GM23338 (cell line): ENCODE measurements around the gene MRFAP1. TPM values are rescaled to one million over a fixed set of nuclear protein-coding genes. Genes with fewer than 3 reads are reported as not detected.

Experiments
- ATAC-seq: fragments of 200-7000 bp; cut with Tn5 transposase; 3 replicates; pipeline ENCODE4 v1.9.1; 2020
- DNase-seq: peaks from one replicate; pipeline ENCODE4 v3.0.0-alpha.2; 2015; ENCODE audit warnings: low spot score
- H2AFZ ChIP-seq: fragments of 200-600 bp; sonication (generic); 2 replicates; pipeline ENCODE4 v1.8.0; 2016; ENCODE audit warnings: antibody characterized with exemption, mild to moderate bottlenecking, moderate library complexity
- H3F3A ChIP-seq: fragments of 200-600 bp; sonication (generic); replicated peaks from 2 replicates; pipeline ENCODE4 v1.8.0; 2017; ENCODE audit warnings: antibody characterized with exemption, mixed run types, low read depth
- H3K27ac ChIP-seq: fragments of 200-600 bp; sonication (generic); 2 replicates; pipeline ENCODE4 v1.6.1; 2016; ENCODE audit warnings: low read depth
- H3K27me3 ChIP-seq: fragments of 200-600 bp; sonication (generic); 2 replicates; pipeline ENCODE4 v1.8.0; 2016; ENCODE audit warnings: mild to moderate bottlenecking, mixed run types, moderate library complexity; ENCODE audit not compliant: insufficient read depth
- H3K36me3 ChIP-seq: fragments of 200-600 bp; sonication (generic); 2 replicates; pipeline ENCODE4 v1.8.0; 2016; ENCODE audit warnings: mild to moderate bottlenecking; ENCODE audit not compliant: insufficient read depth
- H3K4me1 ChIP-seq: fragments of 200-600 bp; sonication (generic); 2 replicates; pipeline ENCODE4 v1.8.0; 2016; ENCODE audit warnings: mild to moderate bottlenecking, moderate library complexity; ENCODE audit not compliant: insufficient read depth
- H3K4me2 ChIP-seq: fragments of 200-600 bp; sonication (generic); 2 replicates; pipeline ENCODE4 v1.7.1; 2017; ENCODE audit warnings: mixed run types
- H3K4me3 ChIP-seq: fragments of 200-600 bp; sonication (generic); 2 replicates; pipeline ENCODE4 v1.6.1; 2016; ENCODE audit warnings: mixed run types
- H3K79me2 ChIP-seq: fragments of 200-600 bp; sonication (generic); replicated peaks from 2 replicates; pipeline ENCODE4 v1.8.0; 2017; ENCODE audit warnings: mild to moderate bottlenecking; ENCODE audit not compliant: insufficient read depth
- H3K9me2 ChIP-seq: fragments of 200-600 bp; sonication (generic); 2 replicates; pipeline ENCODE4 v1.8.0; 2017; ENCODE audit not compliant: insufficient read depth
- H4K20me1 ChIP-seq: fragments of 200-600 bp; sonication (generic); replicated peaks from 2 replicates; pipeline ENCODE4 v1.8.0; 2017; ENCODE audit warnings: mild to moderate bottlenecking; ENCODE audit not compliant: insufficient read depth
- H3K27ac Mint-ChIP-seq: 2 replicates; pipeline ENCODE4 v1.8.0; 2020; ENCODE audit warnings: inconsistent platforms, mild to moderate bottlenecking, moderate library complexity, mixed read lengths
- H3K27me3 Mint-ChIP-seq: 3 replicates; pipeline ENCODE4 v1.8.0; 2022; ENCODE audit warnings: low read depth, mild to moderate bottlenecking, moderate library complexity, mixed read lengths, inconsistent platforms; ENCODE audit not compliant: insufficient read depth, poor library complexity
- H3K36me3 Mint-ChIP-seq: 3 replicates; pipeline ENCODE4 v1.8.0; 2021; ENCODE audit warnings: low read depth, mild to moderate bottlenecking, inconsistent platforms, moderate library complexity, mixed read lengths
- H3K4me1 Mint-ChIP-seq: 3 replicates; pipeline ENCODE4 v1.8.0; 2020; ENCODE audit warnings: mild to moderate bottlenecking, inconsistent platforms, mixed read lengths
- H3K4me3 Mint-ChIP-seq: 3 replicates; pipeline ENCODE4 v1.8.0; 2021; ENCODE audit warnings: moderate library complexity, mild to moderate bottlenecking, inconsistent platforms, mixed read lengths
- H3K9me3 Mint-ChIP-seq: 3 replicates; pipeline ENCODE4 v1.8.0; 2020; ENCODE audit warnings: moderate library complexity, mild to moderate bottlenecking, inconsistent platforms, mixed read lengths
- CREB1 ChIP-seq: fragments of 250-450 bp; sonication (Bioruptor Pico); IDR thresholded peaks from 2 replicates; pipeline ENCODE4 v1.5.0; 2020; ENCODE audit warnings: low read depth, mild to moderate bottlenecking, moderate library complexity
- CTCF ChIP-seq, 2 experiments: fragments of 200-600 bp in 1 of 2; sonication (generic) in 1 of 2; conservative IDR thresholded peaks; 2 replicates each; pipeline versions ENCODE4 v1.5.1 to v1.6.1; 2016 to 2017; ENCODE audit warnings: antibody characterized with exemption in 2 of 2, low read depth in 2 of 2, mild to moderate bottlenecking in 2 of 2, moderate library complexity in 1 of 2
- ETS1 ChIP-seq: IDR thresholded peaks from 2 replicates; pipeline ENCODE4 v1.6.1; 2016; ENCODE audit warnings: antibody characterized with exemption
- EZH2 ChIP-seq: fragments of 200-600 bp; sonication (generic); IDR thresholded peaks from one replicate; pipeline ENCODE4 v1.8.0; 2017; ENCODE audit warnings: antibody characterized with exemption, mild to moderate bottlenecking, low read depth; ENCODE audit not compliant: unreplicated experiment
- EZH2phosphoT487 ChIP-seq: fragments of 200-600 bp; sonication (generic); IDR thresholded peaks from one replicate; pipeline ENCODE4 v1.8.1; 2018; ENCODE audit warnings: antibody characterized with exemption; ENCODE audit not compliant: unreplicated experiment
- JUNB ChIP-seq: IDR thresholded peaks from one replicate; pipeline ENCODE4 v1.6.1; 2016; ENCODE audit warnings: antibody characterized with exemption; ENCODE audit not compliant: unreplicated experiment
- NANOG ChIP-seq: IDR thresholded peaks from 2 replicates; pipeline ENCODE4 v1.6.1; 2016; ENCODE audit warnings: antibody characterized with exemption, borderline replicate concordance
- POLR2AphosphoS5 ChIP-seq: IDR thresholded peaks from 2 replicates; pipeline ENCODE4 v1.6.1; 2016; ENCODE audit warnings: antibody characterized with exemption, low read depth
- STAT1 ChIP-seq: IDR thresholded peaks from one replicate; pipeline ENCODE4 v1.6.1; 2016; ENCODE audit warnings: antibody characterized with exemption; ENCODE audit not compliant: unreplicated experiment
- ZNF114 ChIP-seq: fragments of 250-450 bp; sonication (Bioruptor Pico); IDR thresholded peaks from 2 replicates; pipeline ENCODE4 v1.5.0; 2020; ENCODE audit warnings: mild to moderate bottlenecking, moderate library complexity
- ZNF331 ChIP-seq: fragments of 250-450 bp; sonication (Bioruptor Pico); IDR thresholded peaks from 2 replicates; pipeline ENCODE4 v1.5.0; 2020; ENCODE audit warnings: low read depth, mild to moderate bottlenecking, moderate library complexity
- ZNF462 ChIP-seq: fragments of 250-450 bp; sonication (Bioruptor Pico); IDR thresholded peaks from 2 replicates; pipeline ENCODE4 v1.5.0; 2020; ENCODE audit warnings: mild to moderate bottlenecking, moderate library complexity
- polyA plus RNA-seq: library from polyadenylated mRNA; unstranded; fragments of >200 nt; fragmentation: Nextera tagmentation; extraction: Ambion mirVana; gene quantifications from 2 replicates; pipeline ENCODE4 v1.2.1, GENCODE V29; 2016
- total RNA-seq: library from RNA; depleted of rRNA; stranded (reverse); fragments of >200 nt; shearing (Covaris generic); gene quantifications from 2 replicates; pipeline ENCODE4 v1.2.3, GENCODE V29; 2014

The MRFAP1 gene
- total and polyA plus RNA-seq, 2 experiments from 2014 or later = 154 to 288 TPM

- no peak for TF ChIP-seq ZNF114 (CRISPR knock-in tag)
- TF ChIP-seq STAT1 = no peak
- no peak for TF ChIP-seq JUNB
- TF ChIP-seq CREB1 (CRISPR knock-in tag) = no peak
- no peak for TF ChIP-seq CTCF (conservative IDR thresholded peaks at IDR 0.05; ENCODE audit: low read depth in 2 of 2)
- no peak for TF ChIP-seq ZNF331 (CRISPR knock-in tag)
- no peak for TF ChIP-seq EZH2phosphoT487
- TF ChIP-seq POLR2AphosphoS5 = no peak
- TF ChIP-seq EZH2 = no peak
- H3K79me2 ChIP-seq = no peaks in the 10 kb centered on the region
- no peaks in the 10 kb centered on the region for H3K36me3 ChIP-seq
- no peaks in the 10 kb centered on the region for H3K4me1 ChIP-seq
- no peak overlapping the region for H2AFZ ChIP-seq
- no peak overlapping the region for H3K27ac Mint-ChIP-seq
- no peak overlapping the region for H3K4me2 ChIP-seq
- H3K9me2 ChIP-seq = no peaks in the 10 kb centered on the region
- H3K27me3 Mint-ChIP-seq = peaks cover 6% of the 10 kb centered on the region
- no peaks in the 10 kb centered on the region for H4K20me1 ChIP-seq
- H3K9me3 Mint-ChIP-seq = peaks cover 13% of the 10 kb centered on the region; the same call in 2 of the 3 replicates
- no peaks in the 10 kb centered on the region for H3F3A ChIP-seq
- no peaks in the 10 kb centered on the region for H3K27me3 ChIP-seq
- no peaks in the 10 kb centered on the region for H3K4me1 Mint-ChIP-seq
- peaks cover 20% of the 10 kb centered on the region for H3K36me3 Mint-ChIP-seq
- ATAC-seq = no peak
- no peak overlapping the region for H3K4me3 Mint-ChIP-seq
- no peak for DNase-seq
- H3K27ac ChIP-seq = no peak overlapping the region
- H3K4me3 ChIP-seq = no peak overlapping the region
These were observed 38.2 kb upstream of the MRFAP1 start for GRCh38 chr4:6602289-6602688.

- Histone ChIP-seq H2AFZ (no peak overlapping the region), H4K20me1 (no peaks in the 10 kb centered on the region), H3K27ac (no peak overlapping the region), H3F3A (no peaks in the 10 kb centered on the region), H3K36me3 (no peaks in the 10 kb centered on the region), H3K4me1 (no peaks in the 10 kb centered on the region), H3K79me2 (no peaks in the 10 kb centered on the region), H3K9me2 (no peaks in the 10 kb centered on the region), H3K27me3 (no peaks in the 10 kb centered on the region), H3K4me3 (no peak overlapping the region), H3K4me2 (no peak overlapping the region)
- Mint-ChIP-seq H3K9me3 (peaks cover 13% of the 10 kb centered on the region; the same call in 2 of the 3 replicates), H3K27me3 (peaks cover 6% of the 10 kb centered on the region), H3K27ac (no peak overlapping the region), H3K4me1 (no peaks in the 10 kb centered on the region), H3K36me3 (peaks cover 25% of the 10 kb centered on the region), H3K4me3 (no peak overlapping the region)
- TF ChIP-seq ETS1 (no peak), ZNF462 (no peak), JUNB (no peak), CTCF (conservative IDR thresholded peaks at IDR 0.05; ENCODE audit: low read depth in 2 of 2) (peak in 1 of 2 experiments; percentile 37; a peak in 2 of 4 replicates), NANOG (no peak)
- no peak for DNase-seq
- peak; percentile 26; the same call in 1 of the 3 replicates for ATAC-seq
These were observed 37.4 kb upstream of the MRFAP1 start for GRCh38 chr4:6603128-6603527.
